BJ (cell line): ENCODE results near the gene CEP126. TPM values are rescaled to one million over a fixed set of nuclear protein-coding genes. Genes with fewer than 3 reads are reported as not detected.

Source experiments
- CTCF ChIA-PET: fragments of 350-600 bp; formaldehyde crosslinking; extraction: SDS; loops from one replicate; lab custom pipeline; 2021; ENCODE audit warnings: antibody characterized with exemption, inconsistent platforms; lab: Yijun Ruan, JAX
- POLR2A ChIA-PET: fragments of 300-600 bp; sonication (Branson Sonifier 250); formaldehyde crosslinking; extraction: SDS; loops from one replicate; lab custom pipeline; 2021; ENCODE audit warnings: antibody characterized with exemption; lab: Charles Lee
- DNase-seq: peaks from one replicate; pipeline ENCODE4 v3.0.0-alpha.2; 2011; ENCODE audit warnings: low read depth
- H3K27me3 ChIP-seq: 2 replicates; pipeline ENCODE4 v1.6.0; 2011; ENCODE audit warnings: low read length; ENCODE audit not compliant: control insufficient read depth, insufficient read depth
- H3K36me3 ChIP-seq: 2 replicates; pipeline ENCODE4 v1.5.1; 2011; ENCODE audit warnings: low read length; ENCODE audit not compliant: control insufficient read depth, insufficient read depth
- H3K4me3 ChIP-seq: 2 replicates; pipeline ENCODE4 v1.5.1; 2011; ENCODE audit warnings: low read depth, mild to moderate bottlenecking, control low read depth, low read length
- CTCF ChIP-seq: IDR thresholded peaks from 2 replicates; pipeline ENCODE4 v1.5.1; 2011; ENCODE audit warnings: low read depth, mild to moderate bottlenecking, control low read depth, inconsistent platforms, low read length, moderate library complexity; ENCODE audit not compliant: insufficient read depth
- polyA plus RNA-seq: library from polyadenylated mRNA; depleted of rRNA; stranded (reverse); fragments of >200 nt; gene quantifications from 2 replicates; pipeline ENCODE4 v1.2.3, GENCODE V29; 2011

CEP126 gene
- polyA plus RNA-seq, 1 experiment = 1.5 TPM

- Histone ChIP-seq H3K36me3 (no peaks in the 10 kb centered on the region), H3K4me3 (no peak overlapping the region), H3K27me3 (no peaks in the 10 kb centered on the region)
- peak; percentile 32 for TF ChIP-seq CTCF
- POLR2A ChIA-PET = no interaction called here
- CTCF ChIA-PET = interaction anchor here (0.7 to 8.6 kb wide), 17 partner anchors 9 to 579 kb away, joined by 3 to 173 read pairs (median 5); no protein-coding TSS in a partner anchor
- peak; percentile 18 for DNase-seq
Observed at GRCh38 chr11:102007567-102008437, 93.0 kb downstream of the CEP126 start.

GRCh38 chr11:102010776-102011494 is 96.1 kb downstream of the CEP126 start:
- H3K36me3 ChIP-seq = no peaks in the 10 kb centered on the region
- H3K4me3 ChIP-seq = no peak overlapping the region
- no peak for TF ChIP-seq CTCF
- peak; percentile 45 for DNase-seq
- POLR2A ChIA-PET = no interaction called here
- no peaks in the 10 kb centered on the region for H3K27me3 ChIP-seq
- CTCF ChIA-PET = interaction anchor here (8.6 kb wide), 1 partner anchor 148 kb away, joined by 173 read pairs; no protein-coding TSS in a partner anchor

- POLR2A ChIA-PET = no interaction called here
- no peak for TF ChIP-seq CTCF
- CTCF ChIA-PET = interaction anchor here (1.0 to 1.6 kb wide), 2 partner anchors 150 to 152 kb away, joined by 4 to 5 read pairs; no protein-coding TSS in a partner anchor
- Histone ChIP-seq H3K27me3 (no peaks in the 10 kb centered on the region), H3K4me3 (no peak overlapping the region), H3K36me3 (no peaks in the 10 kb centered on the region)
- DNase-seq = no peak
Observed at GRCh38 chr11:102012946-102013345, 98.1 kb downstream of the CEP126 start.

GRCh38 chr11:102014756-102015155 is 99.9 kb downstream of the CEP126 start:
- ChIA-PET POLR2A (no interaction called here), CTCF (interaction anchor here (0.6 to 1.4 kb wide), 2 partner anchors 10 to 154 kb away, joined by 3 to 8 read pairs; no protein-coding TSS in a partner anchor)
- no peak overlapping the region for H3K4me3 ChIP-seq
- no peaks in the 10 kb centered on the region for H3K27me3 ChIP-seq
- TF ChIP-seq CTCF = no peak
- H3K36me3 ChIP-seq = no peaks in the 10 kb centered on the region
- DNase-seq = no peak

GRCh38 chr11:102017026-102017425 is 102.2 kb downstream of the CEP126 start:
- Histone ChIP-seq H3K36me3 (no peaks in the 10 kb centered on the region), H3K27me3 (no peaks in the 10 kb centered on the region), H3K4me3 (no peak overlapping the region)
- DNase-seq = no peak
- CTCF ChIA-PET = interaction anchor here (0.9 to 2.0 kb wide), 3 partner anchors 10 to 580 kb away, joined by 3 to 12 read pairs (median 4); no protein-coding TSS in a partner anchor
- POLR2A ChIA-PET = no interaction called here
- TF ChIP-seq CTCF = no peak
